Activated T-cell treated with anti-CD3 and anti-CD28 coated beads, Interleukin-2, amount 50 U/mL, for 72 hours (primary cell): ENCODE data around the gene FAM149A. TPM values are rescaled to one million over a fixed set of nuclear protein-coding genes. Genes with fewer than 3 reads are reported as not detected.

Experiments used
- ATAC-seq, 2 donors: fragments of 150-1000 bp; cut with Tn5 transposase; replicated peaks in 1 of 2; 2 replicates each; pipeline ENCODE4 v1.10.0; 2021; ENCODE audit warnings: moderate library complexity in 2 of 2, mild to moderate bottlenecking in 1 of 2
- DNase-seq, 2 donors: peaks; one replicate each; pipeline ENCODE4 v3.0.0; 2021 to 2022; ENCODE audit warnings: mixed read lengths in 1 of 2
- H3K27ac Mint-ChIP-seq: one replicate; pipeline ENCODE4 v1.8.0; 2022; ENCODE audit warnings: mild to moderate bottlenecking, moderate library complexity, mixed read lengths
- H3K27me3 Mint-ChIP-seq: one replicate; pipeline ENCODE4 v1.8.0; 2022; ENCODE audit warnings: low read depth, mixed read lengths
- H3K36me3 Mint-ChIP-seq, 2 donors: one replicate each; pipeline ENCODE4 v1.8.0; 2022; ENCODE audit warnings: mixed read lengths in 2 of 2, mild to moderate bottlenecking in 1 of 2; ENCODE audit not compliant: insufficient read depth in 2 of 2
- H3K4me1 Mint-ChIP-seq: one replicate; pipeline ENCODE4 v1.8.0; 2022; ENCODE audit warnings: low read depth, mixed read lengths
- H3K4me3 Mint-ChIP-seq, 2 donors: one replicate each; pipeline ENCODE4 v1.8.0; 2022; ENCODE audit warnings: mild to moderate bottlenecking in 2 of 2, mixed read lengths in 2 of 2, moderate library complexity in 2 of 2
- H3K9me3 Mint-ChIP-seq, 2 donors: one replicate each; pipeline ENCODE4 v1.8.0; 2022; ENCODE audit warnings: mixed read lengths in 2 of 2
- total RNA-seq, 2 donors: library from RNA; stranded (reverse); gene quantifications; one replicate each; pipeline ENCODE4 v1.2.3, GENCODE V29; 2022

FAM149A gene
- total RNA-seq, 2 donors from 2014 or later: 0.51 to 2.0 TPM

- peaks cover 34% of the 10 kb centered on the region for H3K4me1 Mint-ChIP-seq
- no peak for DNase-seq
- H3K36me3 Mint-ChIP-seq: no peaks in the 10 kb centered on the region
- H3K27ac Mint-ChIP-seq: no peak overlapping the region
- peak in 1 of 2 donors; percentile 12 for ATAC-seq
- peak overlapping the region; percentile 22 to 68 for H3K4me3 Mint-ChIP-seq
- H3K9me3 Mint-ChIP-seq: peaks cover 0 to 3% of the 10 kb centered on the region in 2 donors
- H3K27me3 Mint-ChIP-seq: no peaks in the 10 kb centered on the region
Observed at GRCh38 chr4:186203406-186203805, 98.9 kb downstream of the FAM149A start.

- Mint-ChIP-seq H3K36me3 (peaks cover 4 to 6% of the 10 kb centered on the region in 2 donors), H3K27me3 (no peaks in the 10 kb centered on the region), H3K27ac (peak overlapping the region; percentile 39), H3K9me3 (peaks cover 2 to 6% of the 10 kb centered on the region in 2 donors), H3K4me3 (peak overlapping the region; percentile 18 to 68), H3K4me1 (peaks cover 34% of the 10 kb centered on the region)
- ATAC-seq (peak; percentile 76 to 85), DNase-seq (peak in 1 of 2 donors; percentile 83)
Observed at GRCh38 chr4:186204103-186204559, 99.6 kb downstream of the FAM149A start.

- Mint-ChIP-seq H3K4me1 (peaks cover 34% of the 10 kb centered on the region), H3K4me3 (peak overlapping the region in 1 of 2 donors; percentile 68), H3K27ac (no peak overlapping the region), H3K36me3 (peaks cover 6 to 8% of the 10 kb centered on the region in 2 donors), H3K9me3 (peaks cover 4 to 9% of the 10 kb centered on the region in 2 donors), H3K27me3 (no peaks in the 10 kb centered on the region)
- ATAC-seq (no peak), DNase-seq (no peak)
Observed at GRCh38 chr4:186204686-186205085, 100.2 kb downstream of the FAM149A start.

- Mint-ChIP-seq H3K4me3 (peak overlapping the region in 1 of 2 donors; percentile 68), H3K27me3 (no peaks in the 10 kb centered on the region), H3K36me3 (peaks cover 6 to 8% of the 10 kb centered on the region in 2 donors), H3K27ac (no peak overlapping the region), H3K4me1 (peaks cover 34% of the 10 kb centered on the region), H3K9me3 (peaks cover 4 to 9% of the 10 kb centered on the region in 2 donors)
- DNase-seq: no peak
- ATAC-seq: no peak
Observed at GRCh38 chr4:186205156-186205555, 100.7 kb downstream of the FAM149A start.

- DNase-seq: no peak
- peaks cover 2% of the 10 kb centered on the region in 2 donors for H3K36me3 Mint-ChIP-seq
- ATAC-seq: no peak
- H3K27me3 Mint-ChIP-seq: no peaks in the 10 kb centered on the region
- H3K4me1 Mint-ChIP-seq: no peaks in the 10 kb centered on the region
- no peak overlapping the region for H3K27ac Mint-ChIP-seq
- peaks cover 0 to 1% of the 10 kb centered on the region in 2 donors for H3K9me3 Mint-ChIP-seq
- H3K4me3 Mint-ChIP-seq: no peak overlapping the region
Observed at GRCh38 chr4:186216465-186217024, 112.0 kb downstream of the FAM149A start.

GRCh38 chr4:186217733-186218293, 113.3 kb downstream of the FAM149A start:
- peaks cover 2% of the 10 kb centered on the region in 2 donors for H3K36me3 Mint-ChIP-seq
- no peaks in the 10 kb centered on the region for H3K4me1 Mint-ChIP-seq
- ATAC-seq (no peak), DNase-seq (no peak)
- peaks cover 0 to 1% of the 10 kb centered on the region in 2 donors for H3K9me3 Mint-ChIP-seq
- H3K4me3 Mint-ChIP-seq: no peak overlapping the region
- H3K27ac Mint-ChIP-seq: no peak overlapping the region
- no peaks in the 10 kb centered on the region for H3K27me3 Mint-ChIP-seq

- H3K4me3 Mint-ChIP-seq: no peak overlapping the region
- H3K27ac Mint-ChIP-seq: no peak overlapping the region
- no peaks in the 10 kb centered on the region for H3K27me3 Mint-ChIP-seq
- no peaks in the 10 kb centered on the region for H3K4me1 Mint-ChIP-seq
- no peak for DNase-seq
- no peak for ATAC-seq
- peaks cover 20% of the 10 kb centered on the region in 2 donors for H3K36me3 Mint-ChIP-seq
- peaks cover 6 to 17% of the 10 kb centered on the region in 2 donors for H3K9me3 Mint-ChIP-seq
Observed at GRCh38 chr4:186221624-186222023, 117.1 kb downstream of the FAM149A start.

Other genes with a start within 250 kb of the FAM149A start
- gene TLR3, start 35.5 kb upstream of the FAM149A start, total RNA-seq: under 1 TPM; 0.09 to 0.14 TPM
- gene CYP4V2, start 86.9 kb downstream of the FAM149A start, total RNA-seq: 10 to 100 TPM; 15.4 to 20.4 TPM
- 1 to 10 TPM in 1 of 2 donors, under 1 TPM in 1; 0.79 to 1.2 TPM for gene KLKB1, start 122.8 kb downstream of the FAM149A start, total RNA-seq
- gene F11, start 161.5 kb downstream of the FAM149A start, total RNA-seq: not detected